Esophagus muscularis mucosa (tissue), 3 donors: ENCODE measurements around the gene SERINC4.

Experiments used
- POLR2A ChIP-seq: fragments of 450-650 bp; IDR thresholded peaks from one replicate; pipeline ENCODE4 v1.6.1; 2017; ENCODE audit warnings: antibody characterized with exemption, moderate library complexity, mild to moderate bottlenecking, low read depth
- TF ChIP-seq, protein P1 (sequence below), 3 experiments: fragments of 200-600 bp in 2 of 3; fragments of 450-650 bp in 1 of 3; sonication (generic) in 2 of 3; IDR thresholded peaks; one replicate each; pipeline ENCODE4 v1.5.1; 2017 to 2019; ENCODE audit warnings: antibody characterized with exemption in 3 of 3, mild to moderate bottlenecking in 2 of 3, moderate library complexity in 1 of 3

DNA sequence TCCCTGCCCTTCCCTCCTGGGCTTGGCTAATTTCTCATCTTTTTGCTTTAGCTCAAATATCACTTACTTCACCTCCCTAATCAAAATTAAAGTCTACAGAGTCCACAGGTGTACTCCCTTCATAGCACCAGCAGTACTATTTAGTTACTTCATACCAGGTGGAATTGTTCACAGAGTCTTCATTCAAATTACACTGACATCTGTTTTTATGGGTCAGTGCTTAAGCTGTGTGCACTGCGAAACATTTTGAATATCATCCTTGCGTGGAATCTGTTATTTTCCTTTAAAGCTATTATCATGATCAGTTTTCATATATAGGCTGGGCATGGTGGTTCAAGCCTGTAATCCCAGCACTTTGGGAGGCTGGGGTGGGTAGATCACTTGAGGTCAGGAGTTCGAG lies 10.6 kb downstream of the SERINC4 start:
- TF ChIP-seq, protein P1, sequence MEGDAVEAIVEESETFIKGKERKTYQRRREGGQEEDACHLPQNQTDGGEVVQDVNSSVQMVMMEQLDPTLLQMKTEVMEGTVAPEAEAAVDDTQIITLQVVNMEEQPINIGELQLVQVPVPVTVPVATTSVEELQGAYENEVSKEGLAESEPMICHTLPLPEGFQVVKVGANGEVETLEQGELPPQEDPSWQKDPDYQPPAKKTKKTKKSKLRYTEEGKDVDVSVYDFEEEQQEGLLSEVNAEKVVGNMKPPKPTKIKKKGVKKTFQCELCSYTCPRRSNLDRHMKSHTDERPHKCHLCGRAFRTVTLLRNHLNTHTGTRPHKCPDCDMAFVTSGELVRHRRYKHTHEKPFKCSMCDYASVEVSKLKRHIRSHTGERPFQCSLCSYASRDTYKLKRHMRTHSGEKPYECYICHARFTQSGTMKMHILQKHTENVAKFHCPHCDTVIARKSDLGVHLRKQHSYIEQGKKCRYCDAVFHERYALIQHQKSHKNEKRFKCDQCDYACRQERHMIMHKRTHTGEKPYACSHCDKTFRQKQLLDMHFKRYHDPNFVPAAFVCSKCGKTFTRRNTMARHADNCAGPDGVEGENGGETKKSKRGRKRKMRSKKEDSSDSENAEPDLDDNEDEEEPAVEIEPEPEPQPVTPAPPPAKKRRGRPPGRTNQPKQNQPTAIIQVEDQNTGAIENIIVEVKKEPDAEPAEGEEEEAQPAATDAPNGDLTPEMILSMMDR (IDR thresholded peaks at IDR 0.05): no peak
- no peak for TF ChIP-seq POLR2A
